HG03378 (cell line): ENCODE results near the gene CPNE8.

Experiments
- ATAC-seq: cut with Tn5 transposase; IDR thresholded peaks from one replicate; pipeline ENCODE4 v1.9.1; 2021; ENCODE audit warnings: mild to moderate bottlenecking, moderate library complexity; ENCODE audit not compliant: unreplicated experiment

Gene CPNE8

DNA sequence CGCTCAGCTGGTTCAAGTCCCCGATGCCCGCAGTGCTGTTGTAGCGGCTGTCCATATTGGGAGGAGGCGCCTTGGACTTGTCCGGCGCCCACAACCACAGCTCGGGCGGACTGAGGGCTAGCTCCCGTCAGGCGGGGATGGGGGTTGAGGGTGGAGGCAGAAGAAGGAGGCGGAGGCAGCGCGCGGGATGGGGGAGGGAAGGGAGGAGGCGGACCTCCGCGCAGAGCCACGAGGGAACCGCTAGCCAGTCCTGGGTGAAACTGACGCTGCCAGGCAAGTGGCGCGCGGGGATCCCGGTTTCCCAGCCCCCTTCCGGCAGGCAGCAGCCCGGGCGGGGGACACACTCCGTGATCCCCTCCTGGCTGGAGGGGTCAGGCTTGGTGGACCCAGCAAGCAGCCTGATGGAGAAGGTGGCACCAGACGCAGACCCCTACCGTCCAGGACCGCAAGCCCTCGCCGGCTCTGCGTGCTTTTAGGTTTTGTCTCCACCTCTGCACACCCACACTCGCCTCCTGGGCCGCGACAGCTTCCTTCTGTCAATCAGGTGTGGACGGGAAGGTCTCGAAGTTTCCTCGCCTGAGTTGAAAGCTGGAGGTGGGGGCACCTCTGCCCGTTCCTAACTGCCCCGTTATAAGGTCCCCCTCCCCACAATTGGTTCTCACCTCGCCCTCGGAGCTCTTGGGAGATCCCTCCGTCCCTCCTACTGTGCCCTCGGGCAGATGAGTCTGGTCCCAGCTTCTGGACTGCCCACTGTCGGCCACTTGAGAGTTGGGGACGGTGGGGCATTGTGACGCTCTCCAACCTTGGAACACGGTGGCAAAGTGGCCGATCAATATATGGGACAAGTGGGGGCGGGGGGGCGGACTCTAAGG is at the start of gene CPNE8:
Gene CPNE8 (minus strand): TSS at position 112 of the 872 bp plus-strand sequence. CDS start 57 bp downstream, at position 55.
- ATAC-seq = peak; percentile 42

DNA sequence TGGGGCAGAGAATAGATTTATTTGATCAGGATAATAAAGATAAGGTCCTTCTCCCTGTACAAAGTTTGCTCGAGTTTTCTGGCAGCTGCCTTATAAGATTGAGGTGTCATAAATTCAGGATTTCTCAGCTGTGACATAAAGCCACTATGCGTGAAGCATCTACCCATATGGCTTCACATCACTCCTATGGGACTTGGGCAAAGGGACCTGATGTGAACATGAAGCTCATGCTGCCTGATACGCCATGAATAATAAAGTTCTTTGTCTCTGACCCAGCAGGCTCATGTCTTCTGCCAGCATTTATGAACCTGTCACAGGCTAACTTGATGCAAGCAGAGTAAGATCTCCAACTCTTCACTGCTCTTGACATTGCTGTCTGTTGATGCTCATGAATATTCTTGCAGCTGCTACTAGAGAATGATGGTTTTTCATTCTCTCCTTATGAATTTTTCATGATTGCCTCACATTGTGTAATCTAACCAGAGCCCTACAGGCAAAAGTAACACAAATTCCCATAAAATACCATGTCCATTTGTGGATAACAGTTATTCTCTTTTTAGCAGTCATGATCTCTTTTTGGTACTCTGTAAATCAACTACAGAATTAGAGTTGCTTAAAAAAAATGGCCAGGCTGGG is 49.0 kb upstream of the CPNE8 start:
- no peak for ATAC-seq

DNA sequence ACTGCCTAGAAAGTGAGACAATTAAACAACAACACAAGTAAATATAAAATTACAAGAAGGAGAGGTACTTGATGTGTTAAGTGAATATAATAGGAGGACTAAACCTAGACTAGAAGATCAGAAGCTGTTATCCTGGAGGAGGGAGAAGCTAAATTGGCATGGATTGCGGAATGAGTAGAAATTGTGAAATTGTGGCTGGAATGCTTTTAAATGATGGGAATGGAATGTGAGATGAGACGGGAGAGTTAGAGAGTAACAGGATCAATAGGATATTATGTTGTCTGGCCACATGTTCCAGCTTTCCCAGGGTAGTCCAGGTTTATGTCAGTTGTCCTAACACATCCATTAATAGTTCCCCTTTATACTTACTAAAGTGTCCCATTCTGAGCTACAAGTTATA is 44.0 kb upstream of the CPNE8 start:
- ATAC-seq = no peak

DNA sequence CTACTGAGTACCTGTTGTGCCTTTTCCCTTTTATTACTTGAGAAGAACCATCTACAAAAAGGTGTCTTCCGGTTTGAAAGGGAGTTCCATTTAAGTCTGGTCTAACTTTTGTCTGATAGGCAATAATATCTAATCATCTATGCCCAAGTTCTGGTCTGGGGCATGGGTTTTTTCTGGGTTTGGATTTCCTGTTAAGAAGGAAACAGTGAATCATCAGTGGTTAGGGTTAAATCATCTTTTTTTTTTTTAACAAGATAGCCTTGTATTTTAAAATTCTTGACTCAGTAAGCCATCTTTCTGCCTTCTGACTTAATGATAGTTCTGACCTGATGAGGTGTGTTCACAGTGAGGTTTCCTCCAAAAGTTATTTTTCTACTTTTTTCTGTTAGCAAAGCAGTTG is 29.3 kb upstream of the CPNE8 start:
- ATAC-seq = no peak

DNA sequence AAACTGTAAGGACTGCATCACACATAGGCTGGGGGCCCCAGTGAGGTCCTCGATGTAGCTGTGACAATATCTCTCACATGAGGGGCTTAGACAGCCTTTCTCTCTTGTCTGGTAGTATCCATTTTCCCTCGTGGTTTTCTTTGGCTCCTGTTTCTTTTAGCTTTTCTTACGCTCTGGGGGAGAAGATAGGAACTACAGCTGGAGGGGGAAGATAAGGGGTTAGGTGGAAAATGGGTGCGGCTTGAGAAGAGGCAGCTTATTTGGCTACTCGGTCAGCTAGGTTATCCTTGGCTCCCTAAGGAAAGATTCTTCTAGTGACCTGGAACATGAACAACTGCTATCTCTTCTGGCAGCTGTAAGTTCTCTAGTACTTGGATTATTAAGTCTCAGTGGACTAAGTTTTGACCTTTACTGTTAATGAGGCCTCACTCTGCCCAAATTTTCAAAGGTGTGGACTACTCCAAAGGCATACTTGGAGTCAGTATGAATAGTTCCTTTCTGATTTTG is 28.7 kb upstream of the CPNE8 start:
- no peak for ATAC-seq

DNA sequence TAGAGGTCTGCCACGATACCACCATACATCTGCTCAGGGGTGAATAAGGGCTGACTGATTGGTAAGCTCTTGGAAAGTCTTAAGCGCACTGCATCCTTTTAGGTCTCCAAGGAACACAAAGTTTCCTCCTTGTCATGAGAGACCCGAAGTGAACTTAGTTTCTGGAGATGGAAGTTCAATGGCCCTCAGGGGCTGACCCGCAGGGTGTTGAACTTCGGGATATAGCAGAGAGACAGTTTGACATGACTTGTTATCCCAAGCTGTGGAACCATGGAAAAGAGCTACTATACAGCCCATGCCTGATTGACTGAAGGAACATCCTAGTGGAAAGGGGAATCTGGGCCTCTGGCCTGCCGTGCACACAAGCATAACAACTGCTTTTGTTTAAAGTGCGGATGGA is 26.9 kb upstream of the CPNE8 start:
- no peak for ATAC-seq

DNA sequence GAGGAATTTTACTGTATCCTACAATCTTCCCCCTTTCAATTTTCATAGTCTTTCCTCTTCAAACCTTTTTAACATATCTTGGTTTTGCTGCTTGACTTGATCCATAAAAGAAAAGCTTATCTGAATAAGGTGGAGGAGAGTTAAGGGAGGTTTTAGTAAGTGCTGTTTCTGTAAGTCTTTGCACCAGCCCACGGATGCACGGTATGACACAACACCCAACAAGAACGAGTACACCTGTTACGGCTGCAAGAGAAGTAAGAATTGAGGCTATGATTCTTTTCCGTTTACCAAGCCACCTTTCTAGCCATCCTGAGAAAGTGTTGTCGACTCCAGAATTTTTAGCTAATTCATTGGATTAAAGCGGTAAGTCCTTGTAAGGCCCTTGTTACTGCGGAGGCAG is 26.1 kb upstream of the CPNE8 start:
- no peak for ATAC-seq

DNA sequence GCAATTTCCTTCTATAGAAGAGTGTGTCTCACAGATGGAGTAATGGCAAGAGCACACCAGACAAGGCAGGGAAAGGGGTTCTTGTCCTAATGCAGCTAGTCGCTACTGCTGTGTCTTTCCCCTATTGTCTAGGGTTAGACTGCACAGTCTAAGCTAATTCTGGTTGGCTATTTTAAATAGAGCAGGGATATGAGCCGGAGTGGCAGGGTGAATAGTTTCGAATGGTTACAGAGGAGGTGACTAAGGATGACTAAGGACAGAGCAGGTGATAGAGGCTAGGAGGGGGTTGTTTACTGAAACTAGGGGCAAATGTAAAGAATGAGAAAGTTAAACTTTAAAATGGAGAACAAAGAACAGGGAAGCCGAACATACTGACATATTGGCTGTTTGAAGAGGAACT is 25.6 kb upstream of the CPNE8 start:
- ATAC-seq = no peak

DNA sequence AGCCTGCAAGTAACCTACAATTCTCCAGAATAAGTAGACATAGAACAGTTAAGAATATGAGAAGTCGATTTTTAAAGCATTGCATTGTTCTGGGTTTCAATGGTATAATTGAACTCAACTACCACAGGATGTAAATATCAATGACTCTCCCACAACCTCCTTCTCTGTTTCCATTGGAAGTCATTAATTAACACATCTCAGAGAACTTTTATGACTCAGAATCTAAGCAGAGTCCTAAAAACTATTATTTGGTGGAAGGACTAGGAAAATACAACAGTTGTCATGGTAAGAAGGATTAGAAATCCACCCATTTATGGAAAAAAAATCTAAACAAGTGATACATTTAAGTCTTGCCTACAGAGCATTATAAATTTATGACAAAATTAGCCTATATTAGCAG is 21.1 kb upstream of the CPNE8 start:
- no peak for ATAC-seq

DNA sequence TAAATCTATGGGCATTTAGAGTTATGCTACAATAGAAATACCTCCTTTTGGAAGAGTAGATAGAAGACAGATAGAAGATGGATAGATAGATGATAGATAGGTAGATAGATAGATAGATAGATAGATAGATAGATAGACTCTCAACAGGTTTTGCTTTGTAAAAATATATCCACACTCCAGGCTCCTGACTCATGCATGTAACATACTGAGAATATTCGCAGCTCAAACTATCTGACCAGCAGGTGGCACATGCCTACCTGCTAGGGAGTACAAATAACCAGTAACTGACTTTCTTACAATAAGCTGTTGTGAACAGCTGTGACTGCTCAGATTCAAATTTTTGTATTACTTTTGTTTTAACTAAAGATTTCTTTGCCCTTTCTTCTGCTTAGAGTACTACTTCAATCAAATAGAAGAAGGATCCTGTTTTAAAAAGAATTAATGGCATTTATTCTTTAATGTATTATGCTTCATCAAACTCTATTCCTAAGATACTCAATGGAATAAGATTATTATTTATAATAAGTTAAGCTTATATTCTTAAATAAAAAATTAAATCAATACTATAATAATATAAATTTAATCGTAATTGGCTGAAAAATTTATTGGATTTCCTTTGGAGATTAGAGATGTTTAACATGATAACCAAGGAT is 15.8 kb upstream of the CPNE8 start:
- ATAC-seq = peak; percentile 95

DNA sequence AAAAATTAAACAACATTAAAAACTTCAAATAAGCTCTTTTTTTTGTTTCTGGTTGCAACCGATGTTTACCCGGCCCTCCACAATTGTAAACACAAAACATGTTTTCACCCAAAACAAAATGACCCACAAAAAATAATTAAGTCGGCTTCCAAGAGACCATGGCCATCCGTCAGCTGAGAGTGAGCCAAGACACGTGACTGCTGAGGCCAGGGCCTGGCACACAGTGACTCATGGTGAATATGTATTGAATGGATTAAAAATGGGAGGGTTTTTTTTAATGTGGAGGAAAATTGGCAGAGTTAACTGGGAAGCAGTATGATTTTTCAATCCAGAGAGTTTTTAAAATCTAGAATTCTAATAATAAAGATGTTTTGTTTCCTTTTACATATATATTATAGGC is 13.8 kb upstream of the CPNE8 start:
- ATAC-seq = no peak

DNA sequence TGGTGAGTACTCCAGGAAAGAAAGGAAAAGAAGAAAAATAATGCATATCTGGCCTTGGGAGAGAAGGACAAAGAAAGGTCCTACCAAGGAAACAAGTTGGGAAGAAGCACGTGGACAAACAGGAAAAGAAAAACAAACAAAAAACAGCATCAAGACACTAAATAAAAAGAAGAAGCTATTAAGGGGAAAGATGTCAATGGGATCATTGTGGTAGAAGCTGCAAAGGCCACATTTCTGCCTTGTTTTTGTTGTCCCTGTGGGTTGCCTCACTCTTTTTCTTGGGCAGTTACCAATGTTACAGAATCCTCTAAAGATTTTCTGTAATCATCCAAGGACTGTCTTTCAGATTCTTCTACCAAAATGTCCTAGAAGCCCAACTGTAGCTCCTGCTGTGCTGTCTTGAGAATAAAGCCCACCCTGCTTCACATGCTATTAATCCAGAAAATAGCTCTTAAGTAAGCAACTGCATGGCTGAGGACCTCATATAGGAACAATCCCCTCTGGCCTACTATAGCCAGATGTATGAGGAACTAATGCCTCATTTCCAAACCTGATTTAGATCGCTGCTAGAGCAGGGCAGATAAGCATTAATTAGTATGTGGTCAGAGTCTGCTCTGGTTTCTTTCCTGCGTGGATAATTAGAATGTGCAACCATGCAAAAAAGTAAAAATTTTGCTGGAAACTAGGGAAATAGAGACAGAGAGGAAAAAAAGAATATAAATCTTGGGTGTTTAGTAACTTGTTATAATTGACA is 10.2 kb upstream of the CPNE8 start:
- no peak for ATAC-seq

DNA sequence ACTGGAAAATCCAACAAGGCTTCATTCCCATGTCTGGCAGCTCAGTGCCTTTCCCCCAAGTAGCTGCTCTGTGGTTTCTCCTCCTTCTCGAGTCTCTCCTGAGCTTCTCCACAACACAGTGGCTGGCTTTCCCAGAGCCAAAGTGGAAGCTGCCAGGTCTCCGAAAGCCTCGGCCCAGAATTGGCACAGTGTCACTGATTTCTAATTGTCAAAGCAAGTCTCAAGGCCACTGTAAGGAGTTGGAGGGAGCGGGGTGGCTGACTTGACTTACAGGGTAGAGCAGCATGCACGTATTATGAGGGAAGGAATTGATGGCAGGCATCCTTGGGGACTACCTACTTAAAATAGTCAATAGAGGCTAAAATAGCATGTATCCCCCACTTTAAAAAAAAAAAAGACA is 6.7 kb upstream of the CPNE8 start:
- ATAC-seq = no peak

DNA sequence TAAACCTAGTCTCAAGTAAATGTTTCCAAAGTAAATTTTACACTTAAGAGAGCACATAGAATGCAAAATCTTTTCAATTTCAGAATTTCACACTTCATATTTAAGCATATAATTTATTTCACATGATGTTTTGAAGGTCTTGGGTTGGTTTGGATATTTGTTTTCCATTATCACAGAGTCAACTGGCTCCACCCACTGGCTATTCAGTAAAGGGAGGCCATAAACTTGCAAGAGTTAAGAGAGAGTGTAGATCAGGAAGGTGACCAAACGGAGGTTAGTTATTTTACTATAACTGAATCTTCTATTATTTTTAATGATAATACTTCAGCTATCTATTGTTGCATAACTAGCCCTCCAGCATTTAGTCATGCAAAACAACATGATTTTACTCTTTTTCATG is 6.2 kb upstream of the CPNE8 start:
- no peak for ATAC-seq

DNA sequence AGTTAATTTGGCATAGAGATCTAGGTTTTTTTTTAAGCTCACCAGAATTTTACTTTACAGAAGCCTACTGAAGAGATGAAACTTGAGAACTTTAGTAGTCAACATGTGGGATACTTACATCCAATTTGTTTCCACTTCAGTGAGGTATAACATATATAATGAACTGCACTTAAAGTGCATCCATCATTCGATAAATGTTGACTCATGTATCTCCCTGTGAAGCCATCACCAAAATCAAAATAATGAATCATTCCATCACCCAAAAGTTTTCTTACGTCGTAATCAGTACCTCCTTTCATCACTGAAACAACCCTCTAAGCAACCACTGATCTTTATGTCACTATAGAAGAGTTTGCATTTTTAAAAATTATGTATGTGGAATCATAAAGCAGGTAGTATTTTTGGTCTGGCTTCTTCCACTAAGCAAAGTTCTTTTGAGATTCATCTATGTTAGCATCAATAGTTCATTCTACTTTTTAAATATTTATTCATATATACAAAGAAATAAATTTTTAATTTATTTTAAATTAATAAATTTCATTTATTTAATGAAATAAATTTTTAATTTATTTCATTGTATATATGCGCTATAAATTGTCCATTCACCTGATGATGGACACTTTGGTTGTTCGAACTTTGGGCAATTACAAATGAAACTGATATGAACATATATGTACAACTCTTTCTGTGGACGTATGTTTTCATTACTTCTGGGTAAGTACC is 2.0 kb upstream of the CPNE8 start:
- no peak for ATAC-seq

DNA sequence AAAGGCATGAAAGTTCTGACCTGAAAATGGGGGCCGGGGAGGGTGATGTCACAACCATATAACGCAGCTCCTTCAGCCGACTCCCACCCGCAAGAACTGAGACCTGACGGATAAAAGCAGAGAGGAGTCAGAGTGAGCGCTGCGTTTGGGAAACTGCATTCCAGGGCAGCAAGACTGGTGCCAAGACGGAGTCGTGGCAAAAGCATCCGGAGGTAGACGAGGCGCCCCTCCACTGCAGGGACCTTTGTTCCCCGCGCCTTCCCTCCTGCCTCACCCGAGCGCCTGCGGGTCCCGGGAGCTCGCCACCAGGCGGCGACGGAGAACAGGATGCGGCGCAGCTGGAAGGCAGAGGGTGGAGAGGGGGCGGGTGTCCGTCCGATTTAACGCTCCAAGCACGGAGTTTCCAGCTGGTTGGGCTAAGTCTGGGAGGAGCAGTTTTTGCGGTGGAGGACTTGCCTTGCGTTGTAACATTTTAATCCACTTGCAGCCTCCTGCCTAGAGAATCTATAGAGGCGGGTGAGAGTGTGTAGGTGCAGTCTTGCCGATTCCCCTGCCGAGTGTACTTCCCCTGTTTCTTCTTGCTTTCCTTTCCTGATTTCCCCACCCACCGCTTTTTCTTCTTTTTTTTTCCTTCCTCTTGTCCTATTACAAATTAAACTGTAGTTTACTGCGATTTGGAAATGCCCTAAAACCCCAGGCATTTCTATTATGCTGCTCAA is 1.2 kb upstream of the CPNE8 start:
- ATAC-seq = peak; percentile 49

DNA sequence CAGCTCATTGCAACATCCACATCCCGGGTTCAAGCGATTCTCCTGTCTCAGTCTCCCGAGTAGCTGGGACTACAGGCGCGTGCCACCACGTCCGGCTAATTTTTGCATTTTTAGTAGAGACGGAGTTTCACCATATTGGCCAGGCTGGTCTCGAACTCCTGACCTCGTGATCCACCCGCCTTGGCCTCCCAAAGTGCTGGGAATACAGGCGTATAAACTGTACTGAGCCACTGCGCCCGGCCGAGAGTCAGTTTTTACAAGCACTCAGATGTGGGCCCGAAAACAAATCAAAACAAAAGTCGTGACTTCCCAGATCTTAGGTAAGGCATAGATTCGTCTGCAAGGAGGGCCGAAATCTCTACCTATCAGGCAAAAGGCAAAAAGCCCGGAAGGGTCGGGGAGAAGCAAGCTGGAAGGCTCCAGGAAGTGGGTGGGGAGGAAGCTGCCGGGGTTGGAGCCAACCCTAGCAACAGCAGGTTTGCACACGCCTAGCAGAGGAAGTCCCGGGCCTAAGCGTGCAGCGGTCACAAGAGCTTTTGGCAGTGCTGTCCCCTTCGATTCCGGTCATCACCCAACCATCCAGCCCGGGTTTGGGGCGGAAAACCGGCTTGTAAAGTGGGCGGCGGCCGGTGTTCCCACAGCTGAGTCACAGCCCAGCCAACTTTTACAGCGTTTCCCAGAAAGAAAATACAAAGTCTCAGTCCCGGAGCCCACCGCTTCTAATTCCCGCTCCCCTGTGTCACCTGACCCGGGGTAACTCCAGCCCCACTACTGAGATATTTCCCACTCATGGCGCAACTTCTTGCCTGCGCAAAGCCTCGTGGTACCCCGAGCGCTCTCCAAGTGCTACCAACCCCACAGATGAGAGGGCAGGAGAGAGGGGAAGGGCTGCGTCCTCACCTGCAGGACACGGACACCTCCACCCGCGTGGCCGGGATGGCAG is 583 bp downstream of the CPNE8 start:
- ATAC-seq = peak; percentile 73

DNA sequence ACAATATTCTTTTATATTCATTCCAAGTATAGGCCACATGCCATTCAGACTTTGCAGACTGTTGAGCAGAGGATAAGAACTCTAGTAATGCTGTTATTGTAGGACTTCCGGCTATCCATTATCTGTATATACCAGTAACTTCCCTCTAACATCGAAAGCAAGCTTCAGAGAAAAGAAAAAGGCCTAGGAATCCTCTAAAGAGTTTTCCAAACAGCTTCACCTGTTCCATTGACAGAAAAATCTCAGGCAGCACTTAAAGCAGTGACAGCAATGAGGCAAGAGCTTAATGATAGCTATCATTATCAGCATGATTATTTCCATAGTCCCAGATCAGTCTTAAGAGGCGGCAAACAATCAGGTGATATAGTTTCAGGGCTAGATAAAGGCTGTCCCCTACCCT is 1.8 kb downstream of the CPNE8 start:
- ATAC-seq = no peak
